Vagina (tissue), 2 donors: ENCODE data around the gene EPB41. TPM values are rescaled to one million over a fixed set of nuclear protein-coding genes. Genes with fewer than 3 reads are reported as not detected.
"Not testable (repeated sequence)": the region's sequence is repeated elsewhere in the genome, so short reads cannot be mapped to it uniquely, and the experiment has no call there.

ENCODE experiments used
- DNase-seq, 2 donors: peaks; one replicate each; pipeline ENCODE4 v3.0.0-alpha.2; 2017; ENCODE audit errors: extremely low spot score in 2 of 2
- H3K27ac ChIP-seq: fragments of 200-600 bp; sonication (generic); one replicate; pipeline ENCODE4 v1.5.1; 2019
- H3K27me3 ChIP-seq: fragments of 200-600 bp; sonication (generic); one replicate; pipeline ENCODE4 v1.5.1; 2019
- H3K36me3 ChIP-seq, 2 donors: fragments of 200-600 bp; sonication (generic); one replicate each; pipeline ENCODE4 v1.5.1; 2017 to 2019
- H3K4me1 ChIP-seq: fragments of 200-600 bp; sonication (generic); one replicate; pipeline ENCODE4 v1.5.1; 2019
- H3K4me3 ChIP-seq, 2 donors: fragments of 200-600 bp; sonication (generic); 1 replicate in 1 of 2; 2 replicates in 1 of 2; pipeline ENCODE4 v1.5.1; 2016 to 2019
- H3K9me3 ChIP-seq: fragments of 200-600 bp; sonication (generic); one replicate; pipeline ENCODE4 v1.5.1; 2019
- POLR2A ChIP-seq, 2 donors: fragments of 450-650 bp; IDR thresholded peaks; one replicate each; pipeline ENCODE4 v1.6.1; 2017; ENCODE audit warnings: antibody characterized with exemption in 2 of 2, mild to moderate bottlenecking in 2 of 2, moderate library complexity in 2 of 2
- POLR2AphosphoS5 ChIP-seq, 2 donors: sonication (generic); formaldehyde crosslinking; IDR thresholded peaks; one replicate each; pipeline ENCODE4 v1.9.0; 2017; ENCODE audit warnings: antibody characterized with exemption in 2 of 2, mild to moderate bottlenecking in 2 of 2, low read depth in 1 of 2; ENCODE audit not compliant: insufficient read depth in 1 of 2
- intact Hi-C: fragments of 100-400 bp; cut with DNase I; formaldehyde crosslinking; loops from one replicate; pipeline ENCODE4 v1.15.1; 2023
- total RNA-seq: library from RNA; depleted of rRNA; stranded (reverse); fragments of >200 nt; gene quantifications from one replicate; pipeline ENCODE4 v1.2.3, GENCODE V29; 2016
- TF ChIP-seq, protein P1 (sequence below), 3 experiments: fragments of 450-650 bp in 2 of 3; fragments of 200-600 bp in 1 of 3; sonication (generic) in 1 of 3; IDR thresholded peaks; one replicate each; pipeline ENCODE4 v1.5.1; 2017 to 2019; ENCODE audit warnings: antibody characterized with exemption in 3 of 3, mild to moderate bottlenecking in 2 of 3, moderate library complexity in 2 of 3

The EPB41 gene
- total RNA-seq, 1 donor from 2014 or later, result 39.8 TPM

DNA sequence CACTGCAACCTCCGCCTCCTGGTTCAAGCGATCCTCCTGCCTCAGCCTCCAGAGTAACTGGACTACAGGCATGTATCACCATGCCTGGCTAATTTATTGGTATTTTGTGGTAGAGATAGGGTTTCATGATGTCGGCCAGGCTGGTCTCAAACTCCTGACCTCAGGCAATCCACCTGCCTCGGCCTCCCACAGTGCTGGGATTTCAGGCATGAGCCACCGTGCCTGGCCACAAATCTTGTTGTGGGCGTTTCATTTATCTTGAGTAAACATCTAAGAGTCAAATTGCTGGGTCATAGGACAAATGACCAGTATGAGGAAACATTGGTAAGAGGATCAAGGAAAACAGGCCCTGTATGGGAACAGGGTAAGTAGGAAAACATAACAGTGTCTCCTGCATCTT, 191.5 kb downstream of the EPB41 start:
- TF ChIP-seq POLR2AphosphoS5 (IDR thresholded peaks at IDR 0.05; ENCODE audit: insufficient read depth in 1 of 2, low read depth in 1 of 2) (no peak), POLR2A (IDR thresholded peaks at IDR 0.05) (no peak)
- TF ChIP-seq, protein P1, sequence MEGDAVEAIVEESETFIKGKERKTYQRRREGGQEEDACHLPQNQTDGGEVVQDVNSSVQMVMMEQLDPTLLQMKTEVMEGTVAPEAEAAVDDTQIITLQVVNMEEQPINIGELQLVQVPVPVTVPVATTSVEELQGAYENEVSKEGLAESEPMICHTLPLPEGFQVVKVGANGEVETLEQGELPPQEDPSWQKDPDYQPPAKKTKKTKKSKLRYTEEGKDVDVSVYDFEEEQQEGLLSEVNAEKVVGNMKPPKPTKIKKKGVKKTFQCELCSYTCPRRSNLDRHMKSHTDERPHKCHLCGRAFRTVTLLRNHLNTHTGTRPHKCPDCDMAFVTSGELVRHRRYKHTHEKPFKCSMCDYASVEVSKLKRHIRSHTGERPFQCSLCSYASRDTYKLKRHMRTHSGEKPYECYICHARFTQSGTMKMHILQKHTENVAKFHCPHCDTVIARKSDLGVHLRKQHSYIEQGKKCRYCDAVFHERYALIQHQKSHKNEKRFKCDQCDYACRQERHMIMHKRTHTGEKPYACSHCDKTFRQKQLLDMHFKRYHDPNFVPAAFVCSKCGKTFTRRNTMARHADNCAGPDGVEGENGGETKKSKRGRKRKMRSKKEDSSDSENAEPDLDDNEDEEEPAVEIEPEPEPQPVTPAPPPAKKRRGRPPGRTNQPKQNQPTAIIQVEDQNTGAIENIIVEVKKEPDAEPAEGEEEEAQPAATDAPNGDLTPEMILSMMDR (IDR thresholded peaks at IDR 0.05), result no peak
- DNase-seq, result no peak
- Histone ChIP-seq H3K27me3 (no peaks in the 10 kb centered on the region), H3K9me3 (no peaks in the 10 kb centered on the region), H3K36me3 (peaks cover 0 to 4% of the 10 kb centered on the region in 2 donors), H3K27ac (no peak overlapping the region), H3K4me3 (no peak overlapping the region), H3K4me1 (peaks cover 6% of the 10 kb centered on the region)
- intact Hi-C loops, result no loop called here

GRCh38 chr1:29108041-29108440, 193.7 kb downstream of the EPB41 start:
- H3K36me3 ChIP-seq, H3K9me3 ChIP-seq, H3K4me1 ChIP-seq, H3K27me3 ChIP-seq, intact Hi-C loops, DNase-seq, H3K27ac ChIP-seq, H3K4me3 ChIP-seq: not testable (repeated sequence)

GRCh38 chr1:29112705-29113412, 198.5 kb downstream of the EPB41 start:
- no peak overlapping the region for H3K27ac ChIP-seq
- H3K4me3 ChIP-seq, result no peak overlapping the region
- peaks cover 6% of the 10 kb centered on the region for H3K4me1 ChIP-seq
- H3K36me3 ChIP-seq, result peaks cover 0 to 4% of the 10 kb centered on the region in 2 donors
- H3K27me3 ChIP-seq, result no peaks in the 10 kb centered on the region
- H3K9me3 ChIP-seq, result no peaks in the 10 kb centered on the region
- no peak for DNase-seq
- intact Hi-C loops, result no loop called here
- no peak for TF ChIP-seq POLR2A (IDR thresholded peaks at IDR 0.05)
- TF ChIP-seq, protein P1 (IDR thresholded peaks at IDR 0.05), result no peak
- no peak for TF ChIP-seq POLR2AphosphoS5 (IDR thresholded peaks at IDR 0.05; ENCODE audit: insufficient read depth in 1 of 2, low read depth in 1 of 2)

DNA sequence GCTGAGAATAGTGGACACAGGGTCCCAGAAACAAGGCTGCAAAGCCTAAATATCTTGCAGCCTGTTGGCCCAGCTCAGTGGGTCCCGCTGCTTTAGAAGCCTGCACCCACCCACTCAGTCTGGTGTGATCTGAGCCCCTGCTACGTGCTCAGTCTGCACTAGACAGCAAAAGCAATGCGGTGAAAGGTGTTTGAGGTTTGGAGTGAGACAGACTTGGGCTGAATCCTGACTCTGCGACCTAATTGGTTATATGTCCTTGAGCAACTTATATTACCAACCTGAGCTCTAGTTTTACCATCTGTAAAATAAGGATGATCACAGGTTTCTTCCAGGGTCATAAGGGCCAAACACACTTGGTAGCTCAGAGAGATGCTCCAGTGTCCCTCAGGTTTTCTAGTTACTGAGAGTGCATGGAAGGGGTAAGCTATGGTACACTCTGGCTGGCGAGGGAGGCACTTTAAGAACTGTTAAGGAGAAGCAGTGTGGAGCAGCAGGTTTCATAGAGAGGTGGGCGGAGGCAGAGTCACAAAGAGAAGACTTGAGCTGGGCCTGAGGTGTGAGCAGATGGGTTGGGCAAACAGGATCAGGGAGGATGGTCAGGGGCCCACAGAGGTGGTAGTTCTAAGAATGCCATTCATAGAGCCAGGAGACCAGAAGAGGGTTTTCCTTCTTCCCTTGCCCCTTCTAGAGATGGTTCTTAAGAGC, 199.2 kb downstream of the EPB41 start:
- H3K4me1 ChIP-seq, result peaks cover 6% of the 10 kb centered on the region
- H3K36me3 ChIP-seq, result peaks cover 0 to 4% of the 10 kb centered on the region in 2 donors
- no peak overlapping the region for H3K27ac ChIP-seq
- no peak overlapping the region for H3K4me3 ChIP-seq
- no peak for DNase-seq
- intact Hi-C loops, result no loop called here
- TF ChIP-seq POLR2AphosphoS5 (IDR thresholded peaks at IDR 0.05; ENCODE audit: insufficient read depth in 1 of 2, low read depth in 1 of 2) (no peak), POLR2A (IDR thresholded peaks at IDR 0.05) (no peak)
- TF ChIP-seq, protein P1 (IDR thresholded peaks at IDR 0.05), result no peak
- no peaks in the 10 kb centered on the region for H3K27me3 ChIP-seq
- no peaks in the 10 kb centered on the region for H3K9me3 ChIP-seq

DNA sequence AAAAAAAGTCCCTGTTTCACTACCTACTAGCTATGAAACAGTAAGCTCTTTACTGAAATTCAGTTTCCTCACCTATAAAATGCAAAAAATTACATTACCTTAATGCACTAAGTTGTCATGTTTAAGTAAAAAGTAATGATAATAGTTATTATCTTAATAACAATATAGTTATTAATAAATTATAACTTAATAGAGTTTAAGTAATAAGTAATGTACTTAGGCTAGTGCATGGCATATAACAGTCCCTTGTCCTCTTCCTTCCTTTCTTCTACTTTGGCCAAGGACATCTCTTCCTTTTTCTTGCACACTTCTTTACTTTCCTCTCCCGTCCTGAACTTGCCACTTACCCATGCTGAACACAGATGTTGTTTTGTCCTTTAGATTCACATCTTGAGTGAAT, 200.3 kb downstream of the EPB41 start:
- H3K4me1 ChIP-seq, result peaks cover 17% of the 10 kb centered on the region
- H3K36me3 ChIP-seq, result no peaks in the 10 kb centered on the region
- no peaks in the 10 kb centered on the region for H3K27me3 ChIP-seq
- DNase-seq, result no peak
- H3K9me3 ChIP-seq, result no peaks in the 10 kb centered on the region
- intact Hi-C loops, result no loop called here
- no peak overlapping the region for H3K4me3 ChIP-seq
- no peak overlapping the region for H3K27ac ChIP-seq
- TF ChIP-seq, protein P1 (IDR thresholded peaks at IDR 0.05), result no peak
- no peak for TF ChIP-seq POLR2A (IDR thresholded peaks at IDR 0.05)
- no peak for TF ChIP-seq POLR2AphosphoS5 (IDR thresholded peaks at IDR 0.05; ENCODE audit: insufficient read depth in 1 of 2, low read depth in 1 of 2)
